ENCODE results near the gene UGT3A2. TPM values are rescaled to one million over a fixed set of nuclear protein-coding genes. Genes with fewer than 3 reads are reported as not detected.
"Not testable (repeated sequence)": the region's sequence is repeated elsewhere in the genome, so short reads cannot be mapped to it uniquely, and the experiment has no call there.

Gene UGT3A2
- total RNA-seq, 1 donor from 2014 or later = 2.3 TPM

- Mint-ChIP-seq H3K9me3 (no peaks in the 10 kb centered on the region), H3K36me3 (no peaks in the 10 kb centered on the region), H3K27ac (no peak overlapping the region), H3K4me1 (ENCODE audit: unreplicated experiment) (no peaks in the 10 kb centered on the region), H3K4me3 (no peak overlapping the region), H3K27me3 (no peaks in the 10 kb centered on the region)
- DNase-seq (ENCODE audit: extremely low spot score, unreplicated experiment) = no peak
- no peak for TF ChIP-seq CTCF (conservative IDR thresholded peaks at IDR 0.05)
These were observed 31.0 kb downstream of the UGT3A2 start for GRCh38 chr5:36035696-36036095.

- H3K9me3 Mint-ChIP-seq, H3K27ac Mint-ChIP-seq: not testable (repeated sequence)
These were observed 32.0 kb downstream of the UGT3A2 start for GRCh38 chr5:36034536-36035134.

GRCh38 chr5:36033486-36033885, 33.2 kb downstream of the UGT3A2 start:
- no peak overlapping the region for H3K27ac Mint-ChIP-seq
- no peak overlapping the region for H3K4me3 Mint-ChIP-seq
- H3K4me1 Mint-ChIP-seq (ENCODE audit: unreplicated experiment) = no peaks in the 10 kb centered on the region
- H3K9me3 Mint-ChIP-seq = no peaks in the 10 kb centered on the region
- H3K36me3 Mint-ChIP-seq = no peaks in the 10 kb centered on the region
- H3K27me3 Mint-ChIP-seq = peaks cover 3% of the 10 kb centered on the region
- no peak for DNase-seq (ENCODE audit: extremely low spot score, unreplicated experiment)
- no peak for TF ChIP-seq CTCF (conservative IDR thresholded peaks at IDR 0.05)

More at GRCh38 chr5:36034536-36035134, 32.0 kb downstream of the UGT3A2 start:
- not testable (repeated sequence) for H3K4me1 Mint-ChIP-seq (ENCODE audit: unreplicated experiment); DNase-seq (ENCODE audit: extremely low spot score, unreplicated experiment); H3K27me3 Mint-ChIP-seq; H3K36me3 Mint-ChIP-seq; H3K4me3 Mint-ChIP-seq

- no peak overlapping the region for H3K4me3 Mint-ChIP-seq
- no peak for TF ChIP-seq CTCF (conservative IDR thresholded peaks at IDR 0.05)
- peaks cover 3% of the 10 kb centered on the region for H3K27me3 Mint-ChIP-seq
- H3K9me3 Mint-ChIP-seq = no peaks in the 10 kb centered on the region
- H3K27ac Mint-ChIP-seq = no peak overlapping the region
- H3K4me1 Mint-ChIP-seq (ENCODE audit: unreplicated experiment) = no peaks in the 10 kb centered on the region
- DNase-seq (ENCODE audit: extremely low spot score, unreplicated experiment) = no peak
- no peaks in the 10 kb centered on the region for H3K36me3 Mint-ChIP-seq
These were observed 33.6 kb downstream of the UGT3A2 start for GRCh38 chr5:36033047-36033446.

- H3K4me1 Mint-ChIP-seq (ENCODE audit: unreplicated experiment) = no peaks in the 10 kb centered on the region
- no peaks in the 10 kb centered on the region for H3K36me3 Mint-ChIP-seq
- no peaks in the 10 kb centered on the region for H3K9me3 Mint-ChIP-seq
- peaks cover 3% of the 10 kb centered on the region for H3K27me3 Mint-ChIP-seq
- no peak for DNase-seq (ENCODE audit: extremely low spot score, unreplicated experiment)
- H3K4me3 Mint-ChIP-seq = no peak overlapping the region
- no peak for TF ChIP-seq CTCF (conservative IDR thresholded peaks at IDR 0.05)
- no peak overlapping the region for H3K27ac Mint-ChIP-seq
These were observed 35.5 kb downstream of the UGT3A2 start for GRCh38 chr5:36031223-36031622.

GRCh38 chr5:36029914-36030313, 36.8 kb downstream of the UGT3A2 start:
- TF ChIP-seq CTCF (conservative IDR thresholded peaks at IDR 0.05) = no peak
- Mint-ChIP-seq H3K36me3 (no peaks in the 10 kb centered on the region), H3K9me3 (no peaks in the 10 kb centered on the region)

More at GRCh38 chr5:36029914-36030313, 36.8 kb downstream of the UGT3A2 start:
- Mint-ChIP-seq H3K4me3 (no peak overlapping the region), H3K4me1 (ENCODE audit: unreplicated experiment) (no peaks in the 10 kb centered on the region), H3K27me3 (peaks cover 3% of the 10 kb centered on the region), H3K27ac (no peak overlapping the region)
- no peak for DNase-seq (ENCODE audit: extremely low spot score, unreplicated experiment)
